ENCODE measurements around the gene ALPG.
"Not testable (repeated sequence)": the region's sequence is repeated elsewhere in the genome, so short reads cannot be mapped to it uniquely, and the experiment has no call there.

ALPG gene

DNA sequence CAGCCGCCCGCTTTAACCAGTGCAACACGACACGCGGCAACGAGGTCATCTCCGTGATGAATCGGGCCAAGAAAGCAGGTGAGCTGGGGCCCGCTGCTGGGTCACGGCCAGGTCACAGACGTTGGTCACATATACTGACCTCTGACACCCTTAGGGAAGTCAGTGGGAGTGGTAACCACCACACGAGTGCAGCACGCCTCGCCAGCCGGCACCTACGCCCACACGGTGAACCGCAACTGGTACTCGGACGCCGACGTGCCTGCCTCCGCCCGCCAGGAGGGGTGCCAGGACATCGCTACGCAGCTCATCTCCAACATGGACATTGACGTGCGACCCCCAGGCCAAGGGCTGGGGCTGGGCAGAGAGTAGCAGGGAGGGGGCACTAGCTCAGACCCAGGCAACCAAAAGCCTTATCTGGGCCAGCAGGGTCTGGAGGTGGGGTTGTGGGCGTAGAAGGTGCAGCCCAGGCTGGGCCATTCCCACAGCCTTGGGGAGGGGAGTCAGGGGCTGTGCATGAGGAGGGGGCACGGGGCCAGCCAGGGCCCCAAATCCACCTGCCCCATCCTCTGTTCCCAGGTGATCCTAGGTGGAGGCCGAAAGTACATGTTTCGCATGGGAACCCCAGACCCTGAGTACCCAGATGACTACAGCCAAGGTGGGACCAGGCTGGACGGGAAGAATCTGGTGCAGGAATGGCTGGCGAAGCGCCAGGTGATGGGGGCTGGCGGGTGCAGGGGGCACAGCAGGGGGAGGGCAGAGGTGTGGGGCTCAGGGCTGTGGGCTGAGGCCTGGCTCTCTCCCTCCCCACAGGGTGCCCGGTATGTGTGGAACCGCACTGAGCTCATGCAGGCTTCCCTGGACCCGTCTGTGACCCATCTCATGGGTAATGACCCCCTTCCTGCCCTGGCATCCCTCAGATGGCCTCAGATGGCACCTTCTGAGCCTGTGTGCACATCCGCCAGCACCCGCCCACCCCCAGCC is 26.7 kb upstream of the ALPG start:
- peaks cover 33% of the 10 kb centered on the region for H3K27me3 ChIP-seq (ENCODE audit: control insufficient read depth, insufficient read depth, low read length)
- H3K4me2 ChIP-seq (ENCODE audit: low read length): not testable (repeated sequence)

DNA sequence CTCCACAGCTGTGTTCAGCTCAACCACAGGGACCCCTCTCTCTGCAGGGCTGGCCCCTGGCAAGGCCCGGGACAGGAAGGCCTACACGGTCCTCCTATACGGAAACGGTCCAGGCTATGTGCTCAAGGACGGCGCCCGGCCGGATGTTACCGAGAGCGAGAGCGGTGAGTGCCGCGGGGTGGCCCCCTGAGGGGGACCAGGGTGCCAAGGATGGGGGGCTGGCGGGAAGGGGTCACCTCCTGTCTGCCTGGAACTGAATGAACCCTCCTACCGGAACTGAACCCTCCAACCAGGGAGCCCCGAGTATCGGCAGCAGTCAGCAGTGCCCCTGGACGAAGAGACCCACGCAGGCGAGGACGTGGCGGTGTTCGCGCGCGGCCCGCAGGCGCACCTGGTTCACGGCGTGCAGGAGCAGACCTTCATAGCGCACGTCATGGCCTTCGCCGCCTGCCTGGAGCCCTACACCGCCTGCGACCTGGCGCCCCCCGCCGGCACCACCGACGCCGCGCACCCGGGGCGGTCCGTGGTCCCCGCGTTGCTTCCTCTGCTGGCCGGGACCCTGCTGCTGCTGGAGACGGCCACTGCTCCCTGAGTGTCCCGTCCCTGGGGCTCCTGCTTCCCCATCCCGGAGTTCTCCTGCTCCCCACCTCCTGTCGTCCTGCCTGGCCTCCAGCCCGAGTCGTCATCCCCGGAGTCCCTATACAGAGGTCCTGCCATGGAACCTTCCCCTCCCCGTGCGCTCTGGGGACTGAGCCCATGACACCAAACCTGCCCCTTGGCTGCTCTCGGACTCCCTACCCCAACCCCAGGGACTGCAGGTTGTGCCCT is 25.2 kb upstream of the ALPG start:
- H3K9ac ChIP-seq (ENCODE audit: low read depth, low read length); H3K9me3 ChIP-seq (replicated peaks; ENCODE audit: low read length); H3K4me3 ChIP-seq (ENCODE audit: low read length); H3K4me2 ChIP-seq (ENCODE audit: low read length); H3K4me1 ChIP-seq (ENCODE audit: control insufficient read depth, insufficient read depth, low read length); H3K36me3 ChIP-seq (ENCODE audit: insufficient read depth, low read length): not testable (repeated sequence)
- peaks cover 41% of the 10 kb centered on the region for H3K27me3 ChIP-seq (ENCODE audit: control insufficient read depth, insufficient read depth, low read length)

More for the DNA sequence above, 26.7 kb upstream of the ALPG start:
- not testable (repeated sequence) for H3K4me3 ChIP-seq (ENCODE audit: low read length); H3K9ac ChIP-seq (ENCODE audit: low read depth, low read length); H3K9me3 ChIP-seq (replicated peaks; ENCODE audit: low read length); H3K36me3 ChIP-seq (ENCODE audit: insufficient read depth, low read length); H3K4me1 ChIP-seq (ENCODE audit: control insufficient read depth, insufficient read depth, low read length)

DNA sequence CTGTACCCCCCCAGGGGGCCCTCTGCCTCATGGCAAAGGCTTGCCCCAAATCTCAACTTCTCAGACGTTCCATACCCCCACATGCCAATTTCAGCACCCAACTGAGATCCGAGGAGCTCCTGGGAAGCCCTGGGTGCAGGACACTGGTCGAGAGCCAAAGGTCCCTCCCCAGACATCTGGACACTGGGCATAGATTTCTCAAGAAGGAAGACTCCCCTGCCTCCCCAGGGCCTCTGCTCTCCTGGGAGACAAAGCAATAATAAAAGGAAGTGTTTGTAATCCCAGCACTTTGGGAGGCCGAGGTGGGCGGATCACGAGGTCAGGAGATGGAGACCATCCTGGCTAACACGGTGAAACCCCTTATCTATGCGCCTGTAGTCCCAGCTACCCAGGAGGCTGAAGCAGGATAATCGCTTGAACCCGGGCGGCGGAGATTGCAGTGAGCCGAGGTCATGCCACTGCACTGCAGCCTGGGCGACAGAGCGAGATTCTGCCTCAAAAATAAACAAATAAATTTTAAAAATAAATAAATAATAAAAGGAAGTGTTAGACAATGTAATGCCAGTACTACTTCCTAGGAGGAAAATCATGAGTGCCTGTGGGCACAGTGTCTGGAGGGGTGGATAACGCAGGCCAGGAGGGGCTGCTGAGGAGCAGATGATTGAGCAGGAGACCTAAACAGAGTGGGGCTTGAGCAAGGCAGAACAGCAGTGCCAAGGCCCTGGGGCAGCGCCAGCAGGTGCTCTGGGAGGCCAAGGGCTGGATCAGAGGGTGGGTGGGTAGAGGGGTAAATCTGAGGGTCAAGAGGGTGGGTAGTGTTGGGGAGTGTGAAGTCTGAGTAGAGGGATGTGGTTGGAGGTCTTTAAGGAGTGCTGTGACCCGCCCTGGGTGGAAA is 24.1 kb upstream of the ALPG start:
- Histone ChIP-seq H3K4me2 (ENCODE audit: low read length) (no peak overlapping the region), H3K4me1 (ENCODE audit: control insufficient read depth, insufficient read depth, low read length) (no peaks in the 10 kb centered on the region), H3K4me3 (ENCODE audit: low read length) (no peak overlapping the region), H3K9ac (ENCODE audit: low read depth, low read length) (no peak overlapping the region), H3K36me3 (ENCODE audit: insufficient read depth, low read length) (no peaks in the 10 kb centered on the region), H3K27me3 (ENCODE audit: control insufficient read depth, insufficient read depth, low read length) (peaks cover 52% of the 10 kb centered on the region), H3K9me3 (replicated peaks; ENCODE audit: low read length) (no peaks in the 10 kb centered on the region)

DNA sequence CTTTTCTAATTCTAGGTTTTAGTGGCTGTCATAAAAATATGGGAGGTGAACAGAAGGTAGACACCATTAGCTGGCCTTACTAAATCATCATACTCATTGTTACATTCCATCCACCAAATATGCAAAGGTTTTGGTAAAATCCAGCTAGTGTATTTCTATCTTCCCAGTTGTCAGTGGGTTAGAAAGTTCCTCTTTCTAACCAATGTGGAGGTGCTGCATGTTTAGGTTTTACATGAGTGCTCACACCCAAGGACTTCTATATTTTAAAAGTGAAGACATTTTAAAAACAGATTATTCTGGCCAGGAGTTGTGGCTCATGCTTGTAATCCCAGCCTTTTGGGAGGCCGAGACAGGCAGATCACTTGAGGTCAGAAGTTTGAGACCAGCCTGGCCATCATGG is 22.2 kb upstream of the ALPG start:
- Histone ChIP-seq H3K9ac (ENCODE audit: low read depth, low read length) (no peak overlapping the region), H3K4me3 (ENCODE audit: low read length) (no peak overlapping the region), H3K4me1 (ENCODE audit: control insufficient read depth, insufficient read depth, low read length) (no peaks in the 10 kb centered on the region), H3K36me3 (ENCODE audit: insufficient read depth, low read length) (no peaks in the 10 kb centered on the region), H3K9me3 (replicated peaks; ENCODE audit: low read length) (no peaks in the 10 kb centered on the region), H3K27me3 (ENCODE audit: control insufficient read depth, insufficient read depth, low read length) (peaks cover 70% of the 10 kb centered on the region), H3K4me2 (ENCODE audit: low read length) (no peak overlapping the region)

- H3K27me3 ChIP-seq (ENCODE audit: control insufficient read depth, insufficient read depth, low read length): peaks cover 76% of the 10 kb centered on the region
- H3K9me3 ChIP-seq (replicated peaks; ENCODE audit: low read length); H3K4me3 ChIP-seq (ENCODE audit: low read length); H3K4me2 ChIP-seq (ENCODE audit: low read length); H3K4me1 ChIP-seq (ENCODE audit: control insufficient read depth, insufficient read depth, low read length); H3K36me3 ChIP-seq (ENCODE audit: insufficient read depth, low read length); H3K9ac ChIP-seq (ENCODE audit: low read depth, low read length): not testable (repeated sequence)
Measured at GRCh38 chr2:232385058-232385457, 21.6 kb upstream of the ALPG start.

GRCh38 chr2:232385660-232386489 is 20.8 kb upstream of the ALPG start:
- Histone ChIP-seq H3K9ac (ENCODE audit: low read depth, low read length) (no peak overlapping the region), H3K9me3 (replicated peaks; ENCODE audit: low read length) (no peaks in the 10 kb centered on the region), H3K4me1 (ENCODE audit: control insufficient read depth, insufficient read depth, low read length) (no peaks in the 10 kb centered on the region), H3K4me3 (ENCODE audit: low read length) (no peak overlapping the region), H3K4me2 (ENCODE audit: low read length) (no peak overlapping the region), H3K27me3 (ENCODE audit: control insufficient read depth, insufficient read depth, low read length) (peaks cover 84% of the 10 kb centered on the region), H3K36me3 (ENCODE audit: insufficient read depth, low read length) (no peaks in the 10 kb centered on the region)

DNA sequence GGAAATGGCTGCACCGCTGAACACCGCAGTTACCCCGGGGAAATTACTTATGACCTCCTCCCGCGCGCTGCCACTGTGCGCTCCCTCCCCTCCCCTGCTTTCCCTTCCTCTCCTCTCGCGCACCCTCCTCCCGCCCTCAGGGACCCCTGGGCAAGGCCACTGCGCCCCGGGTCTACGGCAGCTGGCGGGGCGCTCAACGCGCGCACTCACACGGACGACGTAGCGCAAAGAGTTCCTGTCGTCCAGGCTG is 20.2 kb upstream of the ALPG start:
- H3K9me3 ChIP-seq (replicated peaks; ENCODE audit: low read length): no peaks in the 10 kb centered on the region
- no peak overlapping the region for H3K4me3 ChIP-seq (ENCODE audit: low read length)
- no peaks in the 10 kb centered on the region for H3K36me3 ChIP-seq (ENCODE audit: insufficient read depth, low read length)
- no peak overlapping the region for H3K9ac ChIP-seq (ENCODE audit: low read depth, low read length)
- no peaks in the 10 kb centered on the region for H3K4me1 ChIP-seq (ENCODE audit: control insufficient read depth, insufficient read depth, low read length)
- no peak overlapping the region for H3K4me2 ChIP-seq (ENCODE audit: low read length)
- peaks cover 90% of the 10 kb centered on the region for H3K27me3 ChIP-seq (ENCODE audit: control insufficient read depth, insufficient read depth, low read length)

GRCh38 chr2:232386740-232387450 is 19.7 kb upstream of the ALPG start:
- Histone ChIP-seq H3K9me3 (replicated peaks; ENCODE audit: low read length) (no peaks in the 10 kb centered on the region), H3K4me2 (ENCODE audit: low read length) (no peak overlapping the region), H3K4me1 (ENCODE audit: control insufficient read depth, insufficient read depth, low read length) (no peaks in the 10 kb centered on the region), H3K9ac (ENCODE audit: low read depth, low read length) (no peak overlapping the region), H3K36me3 (ENCODE audit: insufficient read depth, low read length) (no peaks in the 10 kb centered on the region), H3K4me3 (ENCODE audit: low read length) (no peak overlapping the region), H3K27me3 (ENCODE audit: control insufficient read depth, insufficient read depth, low read length) (peaks cover 87% of the 10 kb centered on the region)

- no peaks in the 10 kb centered on the region for H3K36me3 ChIP-seq (ENCODE audit: insufficient read depth, low read length)
- no peaks in the 10 kb centered on the region for H3K4me1 ChIP-seq (ENCODE audit: control insufficient read depth, insufficient read depth, low read length)
- no peak overlapping the region for H3K9ac ChIP-seq (ENCODE audit: low read depth, low read length)
- no peak overlapping the region for H3K4me3 ChIP-seq (ENCODE audit: low read length)
- no peaks in the 10 kb centered on the region for H3K9me3 ChIP-seq (replicated peaks; ENCODE audit: low read length)
- H3K27me3 ChIP-seq (ENCODE audit: control insufficient read depth, insufficient read depth, low read length): peaks cover 85% of the 10 kb centered on the region
- no peak overlapping the region for H3K4me2 ChIP-seq (ENCODE audit: low read length)
Measured at GRCh38 chr2:232387451-232388171, 19.0 kb upstream of the ALPG start.
